ENCODE results near the gene LMOD2. TPM values are rescaled to one million over a fixed set of nuclear protein-coding genes. Genes with fewer than 3 reads are reported as not detected.

LMOD2 gene
- total RNA-seq, 4 donors from 2014 or later = not detected

DNA sequence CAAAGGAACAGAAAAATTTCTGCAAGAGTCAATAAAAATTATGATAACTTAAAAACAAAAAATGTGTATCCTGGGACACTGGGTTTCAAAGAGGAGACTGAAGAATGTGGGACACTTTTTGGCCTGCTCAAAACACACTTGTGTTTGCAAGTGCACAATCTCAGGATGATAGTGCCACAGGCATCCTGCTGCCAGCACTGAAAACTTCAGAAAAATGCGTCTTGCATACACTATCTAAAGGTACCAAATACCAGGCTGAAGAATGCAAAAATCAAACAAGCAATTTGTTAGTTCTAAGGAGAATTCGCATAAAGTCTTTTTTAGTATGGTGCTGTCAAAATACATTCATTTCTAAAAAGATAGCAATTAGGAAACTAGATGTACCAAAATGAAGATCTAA lies 55.0 kb downstream of the LMOD2 start:
- WGBS, 2 donors = 58 to 61% methylated on average over 2 of the region's 2 CpGs
- H3K4me3 ChIP-seq (replicated peaks in 1 of 3) = no peak overlapping the region
- no peaks in the 10 kb centered on the region for H3K27me3 ChIP-seq
- no peaks in the 10 kb centered on the region for H3K9me3 ChIP-seq
- DNase-seq = no peak
- no peak overlapping the region for H3K27ac ChIP-seq
- intact Hi-C loops (cut with DNase I) = no loop called here
- H3K4me1 ChIP-seq = peaks cover 19 to 24% of the 10 kb centered on the region in 2 donors
- H3K36me3 ChIP-seq = peaks cover 5 to 6% of the 10 kb centered on the region in 2 donors
- TF ChIP-seq, protein P1, sequence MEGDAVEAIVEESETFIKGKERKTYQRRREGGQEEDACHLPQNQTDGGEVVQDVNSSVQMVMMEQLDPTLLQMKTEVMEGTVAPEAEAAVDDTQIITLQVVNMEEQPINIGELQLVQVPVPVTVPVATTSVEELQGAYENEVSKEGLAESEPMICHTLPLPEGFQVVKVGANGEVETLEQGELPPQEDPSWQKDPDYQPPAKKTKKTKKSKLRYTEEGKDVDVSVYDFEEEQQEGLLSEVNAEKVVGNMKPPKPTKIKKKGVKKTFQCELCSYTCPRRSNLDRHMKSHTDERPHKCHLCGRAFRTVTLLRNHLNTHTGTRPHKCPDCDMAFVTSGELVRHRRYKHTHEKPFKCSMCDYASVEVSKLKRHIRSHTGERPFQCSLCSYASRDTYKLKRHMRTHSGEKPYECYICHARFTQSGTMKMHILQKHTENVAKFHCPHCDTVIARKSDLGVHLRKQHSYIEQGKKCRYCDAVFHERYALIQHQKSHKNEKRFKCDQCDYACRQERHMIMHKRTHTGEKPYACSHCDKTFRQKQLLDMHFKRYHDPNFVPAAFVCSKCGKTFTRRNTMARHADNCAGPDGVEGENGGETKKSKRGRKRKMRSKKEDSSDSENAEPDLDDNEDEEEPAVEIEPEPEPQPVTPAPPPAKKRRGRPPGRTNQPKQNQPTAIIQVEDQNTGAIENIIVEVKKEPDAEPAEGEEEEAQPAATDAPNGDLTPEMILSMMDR (IDR thresholded peaks at IDR 0.05) = no peak
- no peak for TF ChIP-seq POLR2A (IDR thresholded peaks at IDR 0.05)

DNA sequence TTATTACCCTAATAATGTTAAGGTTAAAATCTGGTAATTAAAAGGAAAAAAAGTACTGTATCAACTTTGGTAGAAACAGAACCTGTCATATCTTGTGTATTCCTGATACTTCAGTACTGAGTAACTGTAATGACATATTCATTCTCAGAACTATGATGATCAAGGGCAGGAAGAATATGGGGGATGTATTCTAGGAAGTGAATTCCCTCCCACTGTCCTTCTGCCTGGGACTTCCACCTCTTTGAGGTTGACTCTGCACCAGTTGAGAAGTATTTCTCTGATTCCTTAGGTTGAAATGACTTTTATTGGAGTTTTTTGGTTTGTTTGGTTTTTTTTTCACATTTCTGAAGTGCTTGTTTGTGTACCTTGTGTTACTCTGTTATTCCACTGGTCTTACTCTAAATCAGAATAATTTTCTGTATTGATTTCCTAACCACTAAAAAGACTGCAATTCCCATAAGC lies 56.2 kb downstream of the LMOD2 start:
- H3K9me3 ChIP-seq = no peaks in the 10 kb centered on the region
- peaks cover 5 to 6% of the 10 kb centered on the region in 2 donors for H3K36me3 ChIP-seq
- no peak for DNase-seq
- TF ChIP-seq POLR2A (IDR thresholded peaks at IDR 0.05) = no peak
- TF ChIP-seq, protein P1 (IDR thresholded peaks at IDR 0.05) = no peak
- intact Hi-C loops (cut with DNase I) = no loop called here
- no peak overlapping the region for H3K4me3 ChIP-seq (replicated peaks in 1 of 3)
- peaks cover 19 to 24% of the 10 kb centered on the region in 2 donors for H3K4me1 ChIP-seq
- no peak overlapping the region for H3K27ac ChIP-seq
- H3K27me3 ChIP-seq = no peaks in the 10 kb centered on the region

DNA sequence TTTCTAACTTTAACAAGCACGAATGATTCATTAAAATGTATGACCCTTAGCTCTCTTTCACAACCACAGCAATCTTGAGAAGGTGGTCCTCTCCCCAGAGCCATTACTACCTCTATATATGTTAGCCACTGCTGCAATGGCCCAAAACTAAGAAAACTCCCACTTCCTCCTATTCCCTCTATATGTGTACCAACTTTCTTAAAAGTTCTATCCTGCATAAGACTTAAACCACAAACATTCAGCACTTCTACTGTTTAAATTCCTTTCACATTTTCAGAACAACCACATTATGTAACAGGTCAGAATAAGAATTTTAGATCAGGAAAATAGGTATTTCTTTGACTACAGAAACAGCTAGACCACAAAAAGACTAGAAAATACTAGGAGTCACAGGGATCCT lies 57.0 kb downstream of the LMOD2 start:
- H3K27ac ChIP-seq = no peak overlapping the region
- 65 to 69% methylated on average over 1 of the region's 1 CpG for WGBS, 2 donors
- no peaks in the 10 kb centered on the region for H3K27me3 ChIP-seq
- peaks cover 3% of the 10 kb centered on the region in 2 donors for H3K36me3 ChIP-seq
- H3K9me3 ChIP-seq = no peaks in the 10 kb centered on the region
- intact Hi-C loops (cut with DNase I) = no loop called here
- no peak overlapping the region for H3K4me3 ChIP-seq (replicated peaks in 1 of 3)
- H3K4me1 ChIP-seq = peaks cover 19 to 24% of the 10 kb centered on the region in 2 donors
- TF ChIP-seq, protein P1 (IDR thresholded peaks at IDR 0.05) = no peak
- no peak for TF ChIP-seq POLR2A (IDR thresholded peaks at IDR 0.05)
- DNase-seq = no peak

Other genes with a start within 250 kb of the LMOD2 start
- gene IQUB, start 121.3 kb upstream of the LMOD2 start, total RNA-seq = 10 to 100 TPM in 3 of 4 donors, 1 to 10 TPM in 1; 5.4 to 11.7 (median 11.5) TPM
- gene NDUFA5, start 98.0 kb upstream of the LMOD2 start, total RNA-seq = 100 to 1,000 TPM; 107 to 129 (median 124) TPM
- not detected for gene ASB15, start 54.0 kb upstream of the LMOD2 start, total RNA-seq
- 10 to 100 TPM; 48.1 to 61.6 (median 55.4) TPM for gene WASL, start 93.1 kb downstream of the LMOD2 start, total RNA-seq
- under 1 TPM in 2 of 4 donors, not detected in 2; 0.13 to 0.89 TPM for gene HYAL4, start 189.3 kb downstream of the LMOD2 start, total RNA-seq

All from thyroid gland (tissue), 4 donors.